ENCODE results near the gene C16orf46.

DNA sequence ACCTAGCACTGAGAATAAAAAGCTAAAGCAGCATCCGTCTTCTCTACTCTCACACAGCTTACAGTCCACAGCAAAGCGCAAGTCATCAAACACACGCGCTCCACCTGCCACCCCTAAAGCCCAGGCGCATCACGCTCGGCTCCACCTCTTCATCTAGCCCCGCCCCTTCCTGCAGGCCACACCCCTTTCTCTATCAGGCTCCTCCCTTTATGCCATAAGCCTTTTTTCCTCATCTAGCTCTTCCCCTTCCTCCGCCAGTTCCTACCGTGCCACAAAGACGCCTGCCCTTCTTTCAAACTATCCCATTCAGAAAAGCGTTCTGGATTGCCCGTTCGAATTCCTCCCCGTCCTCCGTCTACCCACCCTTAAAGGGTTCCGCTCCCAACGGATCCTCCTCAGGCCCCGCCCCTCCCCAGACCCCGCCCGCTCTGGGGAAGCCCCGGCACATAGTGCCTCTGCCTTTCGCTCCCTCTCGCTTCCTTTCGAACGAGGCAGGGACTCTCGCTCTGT lies 417 bp downstream of the C16orf46 start:
- TF ChIP-seq EZH2 (IDR thresholded peaks at IDR 0.05) (no peak), POLR2AphosphoS5 (IDR thresholded peaks at IDR 0.05; ENCODE audit: borderline replicate concordance, low read depth, low read length) (no peak), FOXP2 (optimal IDR thresholded peaks at IDR 0.05; ENCODE audit: control extremely low read depth, extremely low read length, insufficient read depth) (no peak)
